HL-60 (cell line): ENCODE results near the gene MAP3K19.

Source experiments
- DNase-seq, 2 experiments: peaks; one replicate each; pipeline ENCODE4 v3.0.0-alpha.2; 2010 to 2020; ENCODE audit warnings: low read depth in 1 of 2, low spot score in 1 of 2
- H3K27ac ChIP-seq: fragments of 250-450 bp; sonication (Bioruptor Pico); replicated peaks from 2 replicates; pipeline ENCODE4 v1.5.1; 2020; ENCODE audit warnings: mild to moderate bottlenecking, moderate library complexity
- H3K27me3 ChIP-seq: fragments of 250-450 bp; sonication (Bioruptor Pico); 2 replicates; pipeline ENCODE4 v1.5.1; 2021; ENCODE audit warnings: mild to moderate bottlenecking, moderate library complexity; ENCODE audit not compliant: insufficient read depth, poor library complexity, severe bottlenecking
- H3K4me3 ChIP-seq: replicated peaks from 2 replicates; pipeline ENCODE4 v1.5.1; 2011; ENCODE audit warnings: mild to moderate bottlenecking, control low read depth, low read length; ENCODE audit not compliant: insufficient read depth
- CTCF ChIP-seq: IDR thresholded peaks from one replicate; pipeline ENCODE4 v1.5.1; 2011; ENCODE audit warnings: low read length, control low read depth, inconsistent platforms; ENCODE audit not compliant: insufficient read depth
- GABPA ChIP-seq: IDR thresholded peaks from 2 replicates; pipeline ENCODE4 v1.6.1; 2012; ENCODE audit warnings: low read depth
- POLR2AphosphoS5 ChIP-seq: IDR thresholded peaks from 2 replicates; pipeline ENCODE4 v1.6.1; 2012; ENCODE audit warnings: low read depth
- REST ChIP-seq: IDR thresholded peaks from 2 replicates; pipeline ENCODE4 v1.6.1; 2012; ENCODE audit warnings: low read depth; ENCODE audit not compliant: insufficient replicate concordance
- SPI1 ChIP-seq: IDR thresholded peaks from 2 replicates; pipeline ENCODE4 v1.6.1; 2012; ENCODE audit warnings: low read depth, mild to moderate bottlenecking, borderline replicate concordance

Gene MAP3K19

GRCh38 chr2:135052042-135052876, 5.0 kb upstream of the MAP3K19 start, which contains the start of gene RAB3GAP1:
Gene RAB3GAP1 (plus strand): TSS chr2:135052292. CDS start chr2:135052308, 16 bp downstream.
- H3K27me3 ChIP-seq = no peaks in the 10 kb centered on the region
- peak; percentile 67 to 85 for DNase-seq
- H3K4me3 ChIP-seq = peak within 1 kb of the TSS; percentile 62
- peak; percentile 96 for TF ChIP-seq POLR2AphosphoS5
- TF ChIP-seq REST = peak; percentile 69
- TF ChIP-seq CTCF = no peak
- peak within 1 kb of the TSS; percentile 93 for H3K27ac ChIP-seq

GRCh38 chr2:135050684-135051083, 3.4 kb upstream of the MAP3K19 start:
- Histone ChIP-seq H3K27me3 (no peaks in the 10 kb centered on the region), H3K27ac (no peak overlapping the region), H3K4me3 (no peak overlapping the region)
- no peak for DNase-seq
- TF ChIP-seq POLR2AphosphoS5 (no peak), GABPA (no peak), SPI1 (no peak), CTCF (no peak), REST (no peak)

- TF ChIP-seq REST (no peak), GABPA (no peak), CTCF (no peak), SPI1 (no peak), POLR2AphosphoS5 (no peak)
- no peak for DNase-seq
- Histone ChIP-seq H3K4me3 (no peak overlapping the region), H3K27ac (no peak overlapping the region), H3K27me3 (no peaks in the 10 kb centered on the region)
These were observed 2.9 kb upstream of the MAP3K19 start for GRCh38 chr2:135050132-135050531.
